HuH-7.5 (cell line): ENCODE data around the gene HSFX2.
"Not testable (repeated sequence)": the region's sequence is repeated elsewhere in the genome, so short reads cannot be mapped to it uniquely, and the experiment has no call there.

Source experiments
- DNase-seq: peaks from one replicate; pipeline ENCODE4 v3.0.0; 2011; ENCODE audit warnings: low spot score

The HSFX2 gene

GRCh38 chrX:149590993-149591392 is 4.1 kb downstream of the HSFX2 start:
- DNase-seq = not testable (repeated sequence)

GRCh38 chrX:149587359-149587758 is 7.8 kb downstream of the HSFX2 start, which contains the start of gene MAGEA9B:
Gene MAGEA9B, minus strand, starts transcription at chrX:149587459. Its CDS starts 4,280 bp downstream, at chrX:149583179.
- not testable (repeated sequence) for DNase-seq

- DNase-seq = not testable (repeated sequence)
Measured at GRCh38 chrX:149585631-149586030, 9.5 kb downstream of the HSFX2 start.

- not testable (repeated sequence) for DNase-seq
Measured at GRCh38 chrX:149573456-149573855, 21.7 kb downstream of the HSFX2 start.

- no peak for DNase-seq
Measured at GRCh38 chrX:149572743-149573142, 22.4 kb downstream of the HSFX2 start.

GRCh38 chrX:149571770-149572169 is 23.3 kb downstream of the HSFX2 start:
- no peak for DNase-seq

GRCh38 chrX:149570668-149571067 is 24.4 kb downstream of the HSFX2 start:
- DNase-seq = no peak

GRCh38 chrX:149569770-149570169 is 25.3 kb downstream of the HSFX2 start:
- DNase-seq = no peak

- DNase-seq = no peak
Measured at GRCh38 chrX:149568701-149569296, 26.3 kb downstream of the HSFX2 start.

GRCh38 chrX:149567621-149568417 is 27.3 kb downstream of the HSFX2 start:
- no peak for DNase-seq

GRCh38 chrX:149563359-149563758 is 31.8 kb downstream of the HSFX2 start:
- DNase-seq = no peak

- not testable (repeated sequence) for DNase-seq
Measured at GRCh38 chrX:149555251-149555650, 39.9 kb downstream of the HSFX2 start.

- not testable (repeated sequence) for DNase-seq
Measured at GRCh38 chrX:149551939-149552248, 43.2 kb downstream of the HSFX2 start.

- not testable (repeated sequence) for DNase-seq
Measured at GRCh38 chrX:149551245-149551938, 43.7 kb downstream of the HSFX2 start.

GRCh38 chrX:149550454-149550853 is 44.7 kb downstream of the HSFX2 start:
- not testable (repeated sequence) for DNase-seq

- not testable (repeated sequence) for DNase-seq
Measured at GRCh38 chrX:149549701-149550100, 45.4 kb downstream of the HSFX2 start, which contains the start of gene HSFX3. Gene HSFX3, minus strand, starts transcription at chrX:149549924. Its CDS starts 72 bp downstream, at chrX:149549852.

GRCh38 chrX:149547782-149548181 is 47.3 kb downstream of the HSFX2 start:
- DNase-seq = not testable (repeated sequence)

- not testable (repeated sequence) for DNase-seq
Measured at GRCh38 chrX:149546962-149547361, 48.2 kb downstream of the HSFX2 start.

GRCh38 chrX:149545545-149546543 is 49.3 kb downstream of the HSFX2 start:
- not testable (repeated sequence) for DNase-seq
